ENCODE results near the gene IRX6. TPM values are rescaled to one million over a fixed set of nuclear protein-coding genes. Genes with fewer than 3 reads are reported as not detected.

IRX6 gene
- polyA plus RNA-seq, 1 donor (not counting 4 experiments of a cell fraction or from before 2014, with no cell fraction given), result not detected

- Histone ChIP-seq H3K9ac (ENCODE audit: control insufficient read depth, extremely low read depth, insufficient read depth, low read length) (no peak overlapping the region), H3K79me2 (ENCODE audit: control insufficient read depth, insufficient read depth, low read length) (no peaks in the 10 kb centered on the region), H3K36me3 (ENCODE audit: control insufficient read depth in 2 of 2, extremely low read depth in 1 of 2, insufficient read depth in 2 of 2, low read length in 2 of 2) (no peaks in the 10 kb centered on the region), H3K27me3 (ENCODE audit: control insufficient read depth, extremely low read depth, insufficient read depth, low read length) (no peaks in the 10 kb centered on the region), H3K4me1 (ENCODE audit: control insufficient read depth, extremely low read depth, insufficient read depth, low read length) (no peaks in the 10 kb centered on the region), H3K27ac (ENCODE audit: control insufficient read depth, insufficient read depth, low read length) (no peak overlapping the region), H3K9me3 (ENCODE audit: control insufficient read depth, low read depth, low read length) (no peaks in the 10 kb centered on the region), H3K4me2 (ENCODE audit: control insufficient read depth, extremely low read depth, insufficient read depth, low read depth, low read length) (no peak overlapping the region), H2AFZ (ENCODE audit: control insufficient read depth, low read length) (no peak overlapping the region), H3K4me3 (ENCODE audit: control insufficient read depth in 2 of 3, extremely low read depth in 1 of 3, insufficient read depth in 2 of 3, low read depth in 1 of 3, low read length in 3 of 3) (no peak overlapping the region), H3K9me1 (ENCODE audit: control insufficient read depth, extremely low read depth, insufficient read depth, low read length) (no peaks in the 10 kb centered on the region), H4K20me1 (ENCODE audit: control insufficient read depth, extremely low read depth, insufficient read depth, low read length) (no peaks in the 10 kb centered on the region)
- no peak for TF ChIP-seq EZH2 (IDR thresholded peaks at IDR 0.05; ENCODE audit: low read length)
- TF ChIP-seq, protein P1, sequence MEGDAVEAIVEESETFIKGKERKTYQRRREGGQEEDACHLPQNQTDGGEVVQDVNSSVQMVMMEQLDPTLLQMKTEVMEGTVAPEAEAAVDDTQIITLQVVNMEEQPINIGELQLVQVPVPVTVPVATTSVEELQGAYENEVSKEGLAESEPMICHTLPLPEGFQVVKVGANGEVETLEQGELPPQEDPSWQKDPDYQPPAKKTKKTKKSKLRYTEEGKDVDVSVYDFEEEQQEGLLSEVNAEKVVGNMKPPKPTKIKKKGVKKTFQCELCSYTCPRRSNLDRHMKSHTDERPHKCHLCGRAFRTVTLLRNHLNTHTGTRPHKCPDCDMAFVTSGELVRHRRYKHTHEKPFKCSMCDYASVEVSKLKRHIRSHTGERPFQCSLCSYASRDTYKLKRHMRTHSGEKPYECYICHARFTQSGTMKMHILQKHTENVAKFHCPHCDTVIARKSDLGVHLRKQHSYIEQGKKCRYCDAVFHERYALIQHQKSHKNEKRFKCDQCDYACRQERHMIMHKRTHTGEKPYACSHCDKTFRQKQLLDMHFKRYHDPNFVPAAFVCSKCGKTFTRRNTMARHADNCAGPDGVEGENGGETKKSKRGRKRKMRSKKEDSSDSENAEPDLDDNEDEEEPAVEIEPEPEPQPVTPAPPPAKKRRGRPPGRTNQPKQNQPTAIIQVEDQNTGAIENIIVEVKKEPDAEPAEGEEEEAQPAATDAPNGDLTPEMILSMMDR (optimal IDR thresholded peaks at IDR 0.05 in 1 of 3, IDR thresholded peaks at IDR 0.05 in 1 of 3, conservative IDR thresholded peaks at IDR 0.05 in 1 of 3; ENCODE audit: extremely low read depth in 1 of 3, insufficient read depth in 2 of 3, low read length in 3 of 3), result no peak
- dilution Hi-C loops (cut with MboI; ENCODE audit: extremely low pct_ligation_motif_present, low sequenced_read_pairs), result no loop called here
- FAIRE-seq (no peak), DNase-seq (ENCODE audit: low read depth, low spot score) (no peak)
These were observed 15.0 kb upstream of the IRX6 start for GRCh38 chr16:55308973-55309372.

DNA sequence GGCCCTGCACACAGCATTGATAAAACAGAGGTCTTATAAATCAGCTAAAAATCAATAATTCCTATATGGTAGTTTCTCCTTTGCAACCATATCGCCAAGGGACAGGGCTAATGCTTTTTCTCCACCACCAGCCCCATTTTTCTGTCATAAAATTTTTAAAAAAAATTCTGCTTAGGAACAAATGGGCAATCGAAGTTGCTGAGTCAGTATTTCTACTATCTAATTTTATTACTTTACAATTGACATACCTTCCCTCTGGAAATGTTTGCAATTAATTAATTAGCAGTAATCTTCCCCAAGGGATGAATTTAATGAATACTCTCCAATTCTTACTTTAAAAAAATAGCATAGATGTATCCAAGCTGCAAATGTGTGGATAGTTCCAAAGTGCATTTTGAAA lies 1.7 kb upstream of the IRX6 start:
- Histone ChIP-seq H4K20me1 (ENCODE audit: control insufficient read depth, extremely low read depth, insufficient read depth, low read length) (no peaks in the 10 kb centered on the region), H2AFZ (ENCODE audit: control insufficient read depth, low read length) (no peak overlapping the region), H3K9ac (ENCODE audit: control insufficient read depth, extremely low read depth, insufficient read depth, low read length) (no peak overlapping the region), H3K27ac (ENCODE audit: control insufficient read depth, insufficient read depth, low read length) (no peak overlapping the region), H3K4me3 (ENCODE audit: control insufficient read depth in 2 of 3, extremely low read depth in 1 of 3, insufficient read depth in 2 of 3, low read depth in 1 of 3, low read length in 3 of 3) (no peak overlapping the region), H3K4me2 (ENCODE audit: control insufficient read depth, extremely low read depth, insufficient read depth, low read depth, low read length) (no peak overlapping the region), H3K27me3 (ENCODE audit: control insufficient read depth, extremely low read depth, insufficient read depth, low read length) (peaks cover 34% of the 10 kb centered on the region), H3K4me1 (ENCODE audit: control insufficient read depth, extremely low read depth, insufficient read depth, low read length) (no peaks in the 10 kb centered on the region), H3K9me1 (ENCODE audit: control insufficient read depth, extremely low read depth, insufficient read depth, low read length) (no peaks in the 10 kb centered on the region), H3K79me2 (ENCODE audit: control insufficient read depth, insufficient read depth, low read length) (no peaks in the 10 kb centered on the region), H3K36me3 (ENCODE audit: control insufficient read depth in 2 of 2, extremely low read depth in 1 of 2, insufficient read depth in 2 of 2, low read length in 2 of 2) (no peaks in the 10 kb centered on the region), H3K9me3 (ENCODE audit: control insufficient read depth, low read depth, low read length) (no peaks in the 10 kb centered on the region)
- TF ChIP-seq, protein P1 (optimal IDR thresholded peaks at IDR 0.05 in 1 of 3, IDR thresholded peaks at IDR 0.05 in 1 of 3, conservative IDR thresholded peaks at IDR 0.05 in 1 of 3; ENCODE audit: extremely low read depth in 1 of 3, insufficient read depth in 2 of 3, low read length in 3 of 3), result no peak
- TF ChIP-seq EZH2 (IDR thresholded peaks at IDR 0.05; ENCODE audit: low read length), result no peak
- dilution Hi-C loops (cut with MboI; ENCODE audit: extremely low pct_ligation_motif_present, low sequenced_read_pairs), result no loop called here
- FAIRE-seq (no peak), DNase-seq (ENCODE audit: low read depth, low spot score) (no peak)

Measured in keratinocyte (primary cell).